Heart left ventricle (tissue), 16 donors: Measurements from ENCODE around the gene WBP2. TPM values are rescaled to one million over a fixed set of nuclear protein-coding genes. Genes with fewer than 3 reads are reported as not detected.

ENCODE experiments used
- ATAC-seq, 4 donors: fragments of 200-7000 bp; cut with Tn5 transposase; one replicate each; pipeline ENCODE4 v1.9.1; 2020 to 2022; ENCODE audit warnings: moderate library complexity in 4 of 4, mild to moderate bottlenecking in 3 of 4, moderate number of reproducible peaks in 1 of 4
- DNase-seq, 5 donors: peaks; one replicate each; pipeline ENCODE4 v3.0.0-alpha.2; 2020
- H3K27ac ChIP-seq, 12 donors: fragments of 200-600 bp; sonication (generic) in 4 of 12; one replicate each; pipeline versions ENCODE4 v1.5.0 to v1.8.0; 2016 to 2022; ENCODE audit warnings: mild to moderate bottlenecking in 2 of 12
- H3K27me3 ChIP-seq, 9 donors: fragments of 200-600 bp; sonication (generic) in 2 of 9; one replicate each; pipeline versions ENCODE4 v1.5.1 to v1.8.0; 2016 to 2022; ENCODE audit warnings: mild to moderate bottlenecking in 3 of 9
- H3K36me3 ChIP-seq, 9 donors: fragments of 200-600 bp; sonication (generic) in 2 of 9; one replicate each; pipeline versions ENCODE4 v1.5.0 to v1.8.0; 2018 to 2022; ENCODE audit warnings: mild to moderate bottlenecking in 2 of 9
- H3K4me1 ChIP-seq, 12 donors: fragments of 200-600 bp; sonication (generic) in 4 of 12; one replicate each; pipeline versions ENCODE4 v1.5.0 to v1.8.0; 2016 to 2022; ENCODE audit warnings: mild to moderate bottlenecking in 3 of 12
- H3K4me3 ChIP-seq, 12 donors: fragments of 200-600 bp; sonication (generic) in 4 of 12; one replicate each; pipeline versions ENCODE4 v1.5.0 to v1.8.0; 2017 to 2022; ENCODE audit warnings: mild to moderate bottlenecking in 9 of 12, moderate library complexity in 4 of 12
- H3K9me3 ChIP-seq, 12 donors: fragments of 200-600 bp; sonication (generic) in 4 of 12; one replicate each; pipeline versions ENCODE4 v1.5.0 to v1.8.0; 2016 to 2022; ENCODE audit warnings: mild to moderate bottlenecking in 1 of 12
- CTCF ChIP-seq, 12 donors: fragments of 200-600 bp; sonication (generic) in 4 of 12; IDR thresholded peaks; one replicate each; pipeline versions ENCODE4 v1.5.0 to v1.8.0; 2018 to 2022; ENCODE audit warnings: antibody characterized with exemption in 12 of 12, mild to moderate bottlenecking in 5 of 12
- POLR2A ChIP-seq, 2 donors: fragments of 450-650 bp; IDR thresholded peaks; one replicate each; pipeline ENCODE4 v1.6.1; 2017; ENCODE audit warnings: antibody characterized with exemption in 2 of 2, mild to moderate bottlenecking in 2 of 2, moderate library complexity in 2 of 2
- WGBS, 4 donors: extraction: QIAGEN DNeasy Blood & Tissue Kit in 2 of 4; methylation state at CpG; one replicate each; pipeline versions ENCODE4 v1.1.5 to v1.1.7; 2013 to 2018; 5-methylcytosine and 5-hydroxymethylcytosine counted together
- intact Hi-C, 10 donors: fragments of 100-400 bp; cut with DNase I; formaldehyde crosslinking; loops; one replicate each; pipeline versions ENCODE4 v1.11.1 to v1.14.2; 2022
- polyA plus RNA-seq, 2 donors: library from polyadenylated mRNA; stranded (reverse); fragments of 200-250 nt; gene quantifications; one replicate each; pipeline ENCODE4 v1.2.3, GENCODE V29; 2013
- total RNA-seq, 9 donors: library from RNA; depleted of rRNA in 2 of 9; stranded (reverse); fragments of >200 nt in 2 of 9; fragmentation: NEBNext Ultra II Directional in 3 of 9; extraction: Animal tissue kit (Norgen Biotek cat#: 25700) in 3 of 9; gene quantifications; one replicate each; pipeline versions ENCODE4 v1.1.0 to v1.2.4, GENCODE V29; 2016 to 2023
- donor health status: ischemic (EF 13 %, LVEDD 7.1; RV severe dilation, severe dysfunction).
- donor health status: healthy with polysubstance abuse.
- donor health status: DM: no; HTN: yes; CAD: no.
- donor health status: DM: no; HTN: no; CAD: no.
- donor health status: ischemic (EF 25% LVEDD 6.9; RV normal size, moderate dysfunction).
- donor health status: ischemic (EF 25% LVEDD 5.7; RV mildly dilated, moderate dysfunction).
- donor health status: healthy.
- donor health status: DM: yes; HTN: yes; CAD: no.
- donor health status: ischemic (EF 35%, LVEDD 5.7; RV mildly dilated, moderate dysfunction).
- donor health status: nonischemic (EF 11% LVEDD 7.7; RV severe dilation, severe dysfunction).
- donor health status: DM: yes; HTN: yes; CAD: no.
- donor health status: PGD.
- donor health status: ischemic (EF 29% LVEDD 5.4; RV normal size, mild dysfunction).
- donor health status: nonischemic (EF 23%, LVEDD 6.1; RV moderate dilation, normal function).

Gene WBP2
- total and polyA plus RNA-seq, 11 donors = 128 to 311 (median 158) TPM

DNA sequence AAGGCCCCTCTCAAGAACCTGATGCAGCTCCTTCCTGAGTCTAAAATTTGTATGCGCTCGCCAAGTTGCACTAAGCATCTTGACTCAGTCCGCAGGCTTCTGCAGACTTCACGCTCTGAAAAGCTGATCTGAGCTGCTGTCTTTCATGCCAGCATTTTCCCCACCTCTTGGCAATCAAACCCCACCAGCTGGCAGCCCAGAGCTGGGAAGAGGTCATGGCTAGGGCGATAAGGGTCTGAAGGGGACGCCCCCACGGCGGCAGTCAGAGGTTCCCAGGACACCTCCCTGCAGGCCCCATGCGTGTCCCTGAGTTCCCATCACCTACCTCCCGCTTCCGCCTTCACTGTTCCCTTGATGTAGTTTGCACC, 5.9 kb downstream of the WBP2 start:
- Histone ChIP-seq H3K27ac (peak overlapping the region in 11 of 12 donors; percentile 74 to 99 (median 86)), H3K36me3 (peaks cover 3 to 77% (median 73%) of the 10 kb centered on the region in 9 donors), H3K4me1 (peaks cover 36 to 100% (median 91%) of the 10 kb centered on the region in 12 donors), H3K27me3 (no peaks in the 10 kb centered on the region), H3K4me3 (no peak overlapping the region), H3K9me3 (no peaks in the 10 kb centered on the region)
- no peak for DNase-seq
- 61 to 74% (median 63%) methylated on average over 9 to 11 of the region's 11 CpGs for WGBS, 4 donors
- TF ChIP-seq POLR2A (IDR thresholded peaks at IDR 0.05) = no peak
- no peak for ATAC-seq
- intact Hi-C loops = loop anchor here in 4 of 10 donors (2.0 to 10.0 kb wide), 3 partner anchors 46 to 72 kb away; partner anchors contain the start of gene TRIM65 (in 1 of the 4)

GRCh38 chr17:75848523-75849278, 6.4 kb downstream of the WBP2 start:
- Histone ChIP-seq H3K4me3 (peak overlapping the region in 1 of 12 donors; percentile 8), H3K4me1 (peaks cover 36 to 100% (median 89%) of the 10 kb centered on the region in 12 donors), H3K27ac (peak overlapping the region; percentile 3 to 99 (median 87)), H3K27me3 (no peaks in the 10 kb centered on the region), H3K36me3 (peaks cover 3 to 77% (median 73%) of the 10 kb centered on the region in 9 donors), H3K9me3 (no peaks in the 10 kb centered on the region)
- WGBS, 4 donors = 37 to 50% (median 43%) methylated on average over 16 of the region's 16 CpGs
- peak; percentile 18 to 67 (median 38) for ATAC-seq
- peak; percentile 76 to 86 (median 80) for DNase-seq
- intact Hi-C loops = loop anchor here in 4 of 10 donors (2.0 to 10.0 kb wide), 3 partner anchors 46 to 71 kb away; partner anchors contain the start of gene TRIM65 (in 1 of the 4)
- TF ChIP-seq CTCF (IDR thresholded peaks at IDR 0.05) = peak; percentile 46 to 76 (median 62)
- TF ChIP-seq POLR2A (IDR thresholded peaks at IDR 0.05) = no peak

DNA sequence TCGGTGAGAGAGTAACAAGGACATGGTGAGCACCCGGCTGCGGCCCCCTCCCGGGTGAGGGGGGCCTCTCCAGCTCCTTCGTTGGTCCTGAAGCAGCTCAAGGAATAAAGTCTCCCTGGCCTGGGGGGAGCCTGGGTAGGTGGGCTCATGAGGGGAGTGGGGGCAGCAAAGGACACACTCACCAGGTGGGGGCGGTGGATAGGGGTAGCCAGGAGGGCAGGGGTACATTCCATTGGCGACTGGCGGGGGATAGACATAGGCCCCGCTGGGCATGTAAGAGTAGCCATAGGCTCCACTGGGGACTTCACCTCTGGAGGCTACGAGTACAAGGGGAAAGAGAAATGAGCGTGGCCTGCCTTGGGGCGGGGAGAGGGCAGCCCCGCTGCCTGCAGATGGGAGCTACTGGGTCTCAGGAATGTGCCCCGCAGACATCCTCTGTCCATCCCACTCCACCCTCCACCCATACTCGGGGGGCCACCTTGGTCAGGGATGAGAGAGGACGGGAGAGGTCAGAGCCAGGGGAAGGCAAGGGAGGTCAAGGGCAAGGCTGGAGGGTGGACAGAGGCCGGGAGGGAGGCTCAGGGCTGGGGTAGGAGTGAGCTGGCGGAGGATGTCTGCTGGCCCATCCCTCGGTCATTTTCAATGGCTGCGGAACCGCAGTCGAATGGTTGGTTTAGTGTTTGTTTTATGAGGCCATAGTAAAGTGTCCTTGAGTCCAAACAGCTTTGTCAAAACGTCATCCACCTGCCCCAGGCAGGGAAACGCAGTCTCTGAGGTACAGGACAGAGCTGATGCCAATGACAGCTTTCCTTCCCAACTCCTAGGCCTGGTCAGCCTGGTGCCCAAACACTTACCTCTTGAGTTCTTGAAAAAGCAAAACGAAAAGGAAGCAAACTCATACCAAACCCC, 7.3 kb downstream of the WBP2 start:
- DNase-seq (no peak), ATAC-seq (no peak)
- intact Hi-C loops = loop anchor here in 4 of 10 donors (2.0 to 10.0 kb wide), 3 partner anchors 47 to 71 kb away; partner anchors contain the start of gene TRIM65 (in 1 of the 4)
- Histone ChIP-seq H3K9me3 (no peaks in the 10 kb centered on the region), H3K27me3 (no peaks in the 10 kb centered on the region), H3K36me3 (peaks cover 3 to 74% (median 73%) of the 10 kb centered on the region in 9 donors), H3K4me1 (peaks cover 36 to 93% (median 81%) of the 10 kb centered on the region in 12 donors), H3K27ac (peak overlapping the region; percentile 3 to 99 (median 87)), H3K4me3 (no peak overlapping the region)
- 84 to 86% (median 84%) methylated on average over 24 to 25 of the region's 25 CpGs for WGBS, 4 donors
- no peak for TF ChIP-seq CTCF (IDR thresholded peaks at IDR 0.05)
- no peak for TF ChIP-seq POLR2A (IDR thresholded peaks at IDR 0.05)

- Histone ChIP-seq H3K4me3 (no peak overlapping the region), H3K27ac (peak overlapping the region in 11 of 12 donors; percentile 56 to 99 (median 88)), H3K9me3 (no peaks in the 10 kb centered on the region), H3K36me3 (peaks cover 3 to 71% (median 65%) of the 10 kb centered on the region in 9 donors), H3K27me3 (no peaks in the 10 kb centered on the region), H3K4me1 (peaks cover 36 to 90% (median 75%) of the 10 kb centered on the region in 12 donors)
- intact Hi-C loops = loop anchor here in 3 of 10 donors (5.0 to 10.0 kb wide), 2 partner anchors 48 to 70 kb away; partner anchors contain the start of gene TRIM65 (in 1 of the 3)
- WGBS, 4 donors = 79 to 85% (median 84%) methylated on average over 17 to 34 of the region's 34 CpGs
- TF ChIP-seq CTCF (IDR thresholded peaks at IDR 0.05) (no peak), POLR2A (IDR thresholded peaks at IDR 0.05) (no peak)
- no peak for ATAC-seq
- no peak for DNase-seq
Measured at GRCh38 chr17:75846692-75847613, 8.2 kb downstream of the WBP2 start.
